ENCODE results near the gene ANKRD27. TPM values are rescaled to one million over a fixed set of nuclear protein-coding genes. Genes with fewer than 3 reads are reported as not detected.
A peak's percentile ranks its signal among the peaks of the same experiment; 100 is the strongest.
"Not testable (repeated sequence)": the region's sequence is repeated elsewhere in the genome, so short reads cannot be mapped to it uniquely, and the experiment has no call there.

ANKRD27 gene
- total RNA-seq, 2 donors from 2014 or later, result 18.8 to 22.4 TPM

DNA sequence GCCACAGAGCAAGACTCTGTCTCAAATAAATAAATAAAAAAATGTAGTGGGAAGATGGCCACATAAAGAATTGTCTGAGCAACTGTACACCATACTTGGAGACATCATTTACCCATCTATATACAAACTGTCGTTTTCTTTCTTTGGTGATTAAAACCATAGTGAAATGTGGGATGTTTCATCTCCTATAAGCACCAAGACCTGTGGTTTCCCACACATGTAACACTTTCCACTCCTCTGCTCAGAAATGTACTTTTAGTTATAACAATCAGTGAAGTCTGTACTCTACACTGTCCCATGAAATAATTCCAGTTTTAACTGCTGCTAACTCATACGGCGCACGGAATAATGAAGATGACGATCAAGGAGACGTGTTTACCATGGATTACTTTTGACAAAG lies 75.7 kb downstream of the ANKRD27 start:
- TF ChIP-seq CTCF (IDR thresholded peaks at IDR 0.05), result no peak
- DNase-seq (ENCODE audit: low spot score), result no peak

GRCh38 chr19:32598022-32598421 lies 77.0 kb downstream of the ANKRD27 start:
- no peaks in the 10 kb centered on the region for H3K4me1 ChIP-seq
- DNase-seq (ENCODE audit: low spot score), result no peak
- no peak overlapping the region for H3K27ac ChIP-seq
- H3K36me3 ChIP-seq, result peaks cover 77% of the 10 kb centered on the region
- no peak overlapping the region for H3K4me3 ChIP-seq
- TF ChIP-seq CTCF (IDR thresholded peaks at IDR 0.05), result no peak
- no peaks in the 10 kb centered on the region for H3K9me3 ChIP-seq
- no peaks in the 10 kb centered on the region for H3K27me3 ChIP-seq

More for the DNA sequence above, 75.7 kb downstream of the ANKRD27 start:
- peaks cover 80% of the 10 kb centered on the region for H3K36me3 ChIP-seq
- H3K27ac ChIP-seq, result no peak overlapping the region
- H3K27me3 ChIP-seq, result no peaks in the 10 kb centered on the region
- no peaks in the 10 kb centered on the region for H3K4me1 ChIP-seq
- H3K9me3 ChIP-seq, result no peaks in the 10 kb centered on the region
- H3K4me3 ChIP-seq, result no peak overlapping the region

DNA sequence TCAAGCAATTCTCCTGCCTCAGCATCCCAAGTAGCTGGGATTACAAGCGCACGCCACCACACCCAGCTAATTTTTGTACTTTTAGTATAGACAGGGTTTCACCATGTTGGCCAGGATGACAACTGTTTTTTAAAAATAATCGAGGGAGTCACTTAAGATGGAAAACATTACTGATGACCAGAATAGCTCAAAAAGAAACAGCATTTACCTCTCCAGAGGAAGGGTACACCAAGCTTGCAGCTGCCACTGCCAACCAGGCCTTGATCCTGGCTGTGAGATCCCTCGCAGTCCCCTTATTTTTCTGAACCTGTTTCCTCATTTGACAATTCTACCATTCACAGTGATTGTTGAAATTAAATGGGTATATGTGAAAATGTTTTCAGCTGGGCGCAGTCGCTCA lies 79.5 kb downstream of the ANKRD27 start:
- Histone ChIP-seq H3K4me1 (no peaks in the 10 kb centered on the region), H3K36me3 (peaks cover 53% of the 10 kb centered on the region), H3K4me3 (no peak overlapping the region), H3K27me3 (no peaks in the 10 kb centered on the region), H3K9me3 (no peaks in the 10 kb centered on the region), H3K27ac (no peak overlapping the region)
- TF ChIP-seq CTCF (IDR thresholded peaks at IDR 0.05), result no peak
- no peak for DNase-seq (ENCODE audit: low spot score)

DNA sequence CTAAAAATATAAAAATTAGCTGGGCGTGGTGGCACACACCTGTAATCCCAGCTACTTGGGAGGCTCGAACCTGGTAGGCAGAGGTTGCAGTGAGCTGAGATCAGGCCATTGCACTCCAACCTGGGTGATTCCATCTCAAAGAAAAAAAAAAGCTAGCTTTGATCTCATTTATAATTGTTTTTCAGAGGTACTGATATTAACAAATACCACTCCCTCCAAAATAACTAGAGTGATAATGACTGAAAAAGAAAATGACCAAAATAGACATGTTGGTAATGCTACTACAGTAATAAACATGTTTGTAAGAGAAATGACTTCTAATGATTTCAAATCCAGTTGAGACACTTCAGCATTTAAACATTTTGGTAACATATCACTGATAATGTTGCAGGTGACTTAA lies 81.0 kb downstream of the ANKRD27 start:
- Histone ChIP-seq H3K4me1 (no peaks in the 10 kb centered on the region), H3K9me3 (no peaks in the 10 kb centered on the region), H3K27me3 (no peaks in the 10 kb centered on the region), H3K36me3 (peaks cover 45% of the 10 kb centered on the region), H3K27ac (no peak overlapping the region), H3K4me3 (no peak overlapping the region)
- no peak for TF ChIP-seq CTCF (IDR thresholded peaks at IDR 0.05)
- DNase-seq (ENCODE audit: low spot score), result no peak

DNA sequence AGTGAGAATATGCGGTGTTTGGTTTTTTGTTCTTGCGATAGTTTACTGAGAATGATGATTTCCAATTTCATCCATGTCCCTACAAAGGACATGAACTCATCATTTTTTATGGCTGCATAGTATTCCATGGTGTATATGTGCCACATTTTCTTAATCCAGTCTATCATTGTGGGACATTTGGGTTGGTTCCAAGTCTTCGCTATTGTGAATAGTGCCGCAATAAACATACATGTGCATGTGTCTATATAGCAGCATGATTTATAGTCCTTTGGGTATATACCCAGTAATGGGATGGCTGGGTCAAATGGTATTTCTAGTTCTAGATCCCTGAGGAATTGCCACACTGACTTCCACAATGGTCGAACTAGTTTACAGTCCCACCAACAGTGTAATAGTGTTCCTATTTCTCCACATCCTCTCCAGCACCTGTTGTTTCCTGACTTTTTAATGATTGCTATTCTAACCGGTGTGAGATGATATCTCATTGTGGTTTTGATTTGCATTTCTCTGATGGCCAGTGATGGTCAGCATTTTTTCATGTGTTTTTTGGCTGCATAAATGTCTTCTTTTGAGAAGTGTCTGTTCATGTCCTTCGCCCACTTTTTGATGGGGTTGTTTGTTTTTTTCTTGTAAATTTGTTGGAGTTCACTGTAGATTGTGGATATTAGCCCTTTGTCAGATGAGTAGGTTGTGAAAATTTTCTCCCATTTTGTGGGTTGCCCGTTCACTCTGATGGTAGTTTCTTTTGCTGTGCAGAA lies 87.1 kb downstream of the ANKRD27 start:
- not testable (repeated sequence) for H3K27me3 ChIP-seq; H3K9me3 ChIP-seq; H3K4me3 ChIP-seq; DNase-seq (ENCODE audit: low spot score); H3K27ac ChIP-seq; H3K4me1 ChIP-seq
- H3K36me3 ChIP-seq, result peaks cover 21% of the 10 kb centered on the region

DNA sequence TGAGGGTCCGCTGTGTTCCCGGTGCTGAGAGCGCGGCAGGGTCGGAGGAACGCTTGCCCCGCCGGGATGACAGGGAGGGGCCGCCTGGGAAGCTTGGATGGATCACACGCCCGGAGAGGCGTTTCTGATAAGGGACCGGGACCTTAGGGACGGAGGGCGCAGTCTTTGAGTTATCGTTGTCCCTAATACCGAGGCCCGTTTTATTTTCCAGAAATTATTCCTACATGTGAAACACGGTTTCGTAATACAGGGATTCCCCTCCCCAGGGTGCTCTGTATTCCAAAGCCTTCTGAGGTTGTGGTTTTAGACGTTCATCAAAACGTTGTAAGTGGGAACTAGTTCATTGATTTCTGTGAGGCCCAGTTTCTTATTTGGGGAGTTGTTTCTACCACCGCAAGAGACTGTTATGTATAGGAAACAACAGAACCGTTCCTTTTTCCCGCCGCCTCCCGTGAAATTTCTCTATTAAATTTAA lies 93.2 kb downstream of the ANKRD27 start:
- H3K9me3 ChIP-seq, result no peaks in the 10 kb centered on the region
- H3K27ac ChIP-seq, result peak overlapping the region; percentile 91 to 94
- H3K36me3 ChIP-seq, result peaks cover 21% of the 10 kb centered on the region
- no peaks in the 10 kb centered on the region for H3K27me3 ChIP-seq
- peaks cover 0 to 12% of the 10 kb centered on the region in 2 donors for H3K4me1 ChIP-seq
- DNase-seq (ENCODE audit: low spot score), result no peak
- peak overlapping the region; percentile 94 to 95 for H3K4me3 ChIP-seq
- no peak for TF ChIP-seq CTCF (IDR thresholded peaks at IDR 0.05)
